Left colon (tissue), 2 donors: Measurements from ENCODE around the gene SCFD2. TPM values are rescaled to one million over a fixed set of nuclear protein-coding genes. Genes with fewer than 3 reads are reported as not detected.
A peak's percentile ranks its signal among the peaks of the same experiment; 100 is the strongest.
"Not testable (repeated sequence)": the region's sequence is repeated elsewhere in the genome, so short reads cannot be mapped to it uniquely, and the experiment has no call there.

ENCODE experiments used
- ATAC-seq: fragments of 200-7000 bp; cut with Tn5 transposase; one replicate; pipeline ENCODE4 v1.9.1; 2020; ENCODE audit warnings: mild to moderate bottlenecking, moderate library complexity
- DNase-seq, 2 donors: peaks; one replicate each; pipeline ENCODE4 v3.0.0-alpha.2; 2020
- intact Hi-C, 2 donors: fragments of 100-400 bp; cut with DNase I in 1 of 2; cut with micrococcal nuclease in 1 of 2; formaldehyde crosslinking; loops; one replicate each; pipeline versions ENCODE4 v1.11.2 to v1.14.0; 2022; cut with DNase I, micrococcal nuclease
- total RNA-seq, 2 donors: library from RNA; stranded (reverse); fragmentation: NEBNext Ultra II Directional; extraction: Animal tissue kit (Norgen Biotek cat#: 25700); gene quantifications; one replicate each; pipeline ENCODE4 v1.2.1, GENCODE V29; 2021
- donor health status: DM: no; HTN: no; CAD: no.
- donor health status: DM: yes; HTN: yes; CAD: no.

SCFD2 gene
- total RNA-seq, 2 donors from 2014 or later = 11.1 to 15.8 TPM

- no peak for ATAC-seq
- intact Hi-C loops = no loop called here
Observed at GRCh38 chr4:53089936-53090729, 275.7 kb downstream of the SCFD2 start.

GRCh38 chr4:53088152-53088551 lies 277.7 kb downstream of the SCFD2 start:
- intact Hi-C loops = no loop called here
- DNase-seq = no peak
- no peak for ATAC-seq

More at GRCh38 chr4:53089936-53090729, 275.7 kb downstream of the SCFD2 start:
- DNase-seq = no peak

- intact Hi-C loops = no loop called here
- ATAC-seq = no peak
- DNase-seq = no peak
Observed at GRCh38 chr4:53076374-53076958, 289.4 kb downstream of the SCFD2 start.

- DNase-seq (no peak), ATAC-seq (no peak)
- intact Hi-C loops = no loop called here
Observed at GRCh38 chr4:53075162-53075785, 290.6 kb downstream of the SCFD2 start.

GRCh38 chr4:53068755-53069330 lies 297.0 kb downstream of the SCFD2 start:
- no peak for ATAC-seq
- no peak for DNase-seq
- intact Hi-C loops = no loop called here

- no peak for ATAC-seq
- intact Hi-C loops = no loop called here
- DNase-seq = no peak
Observed at GRCh38 chr4:53067125-53067802, 298.6 kb downstream of the SCFD2 start.

- intact Hi-C loops = no loop called here
- DNase-seq = no peak
Observed at GRCh38 chr4:53066155-53066554, 299.7 kb downstream of the SCFD2 start.

GRCh38 chr4:53064609-53065008 lies 301.3 kb downstream of the SCFD2 start:
- intact Hi-C loops = no loop called here
- ATAC-seq (peak; percentile 63), DNase-seq (no peak)

More at GRCh38 chr4:53066155-53066554, 299.7 kb downstream of the SCFD2 start:
- peak; percentile 94 for ATAC-seq

- no peak for DNase-seq
- intact Hi-C loops = no loop called here
- ATAC-seq = no peak
Observed at GRCh38 chr4:53061091-53061850, 304.6 kb downstream of the SCFD2 start.

GRCh38 chr4:53060278-53060677 lies 305.6 kb downstream of the SCFD2 start:
- intact Hi-C loops = no loop called here
- ATAC-seq = no peak
- no peak for DNase-seq

GRCh38 chr4:53059871-53060270 lies 306.0 kb downstream of the SCFD2 start:
- ATAC-seq (no peak), DNase-seq (no peak)
- intact Hi-C loops = no loop called here

GRCh38 chr4:53059256-53059655 lies 306.6 kb downstream of the SCFD2 start:
- ATAC-seq = no peak
- intact Hi-C loops = no loop called here
- DNase-seq = no peak

- ATAC-seq (no peak), DNase-seq (no peak)
- intact Hi-C loops = no loop called here
Observed at GRCh38 chr4:53057679-53058078, 308.2 kb downstream of the SCFD2 start.

- intact Hi-C loops, ATAC-seq: not testable (repeated sequence)
Observed at GRCh38 chr4:53057108-53057507, 308.8 kb downstream of the SCFD2 start.

GRCh38 chr4:53055716-53056403 lies 310.0 kb downstream of the SCFD2 start:
- intact Hi-C loops = no loop called here
- DNase-seq (no peak), ATAC-seq (no peak)

More at GRCh38 chr4:53057108-53057507, 308.8 kb downstream of the SCFD2 start:
- not testable (repeated sequence) for DNase-seq

GRCh38 chr4:53055274-53055673 lies 310.6 kb downstream of the SCFD2 start:
- ATAC-seq (no peak), DNase-seq (no peak)
- intact Hi-C loops = no loop called here

- intact Hi-C loops = no loop called here
- no peak for ATAC-seq
- no peak for DNase-seq
Observed at GRCh38 chr4:53050361-53050774, 315.5 kb downstream of the SCFD2 start.

- DNase-seq = no peak
- ATAC-seq = no peak
- intact Hi-C loops = no loop called here
Observed at GRCh38 chr4:53049528-53049927, 316.3 kb downstream of the SCFD2 start.
